ENCODE measurements around the gene KRT82.
"Not testable (repeated sequence)": the region's sequence is repeated elsewhere in the genome, so short reads cannot be mapped to it uniquely, and the experiment has no call there.

The KRT82 gene

DNA sequence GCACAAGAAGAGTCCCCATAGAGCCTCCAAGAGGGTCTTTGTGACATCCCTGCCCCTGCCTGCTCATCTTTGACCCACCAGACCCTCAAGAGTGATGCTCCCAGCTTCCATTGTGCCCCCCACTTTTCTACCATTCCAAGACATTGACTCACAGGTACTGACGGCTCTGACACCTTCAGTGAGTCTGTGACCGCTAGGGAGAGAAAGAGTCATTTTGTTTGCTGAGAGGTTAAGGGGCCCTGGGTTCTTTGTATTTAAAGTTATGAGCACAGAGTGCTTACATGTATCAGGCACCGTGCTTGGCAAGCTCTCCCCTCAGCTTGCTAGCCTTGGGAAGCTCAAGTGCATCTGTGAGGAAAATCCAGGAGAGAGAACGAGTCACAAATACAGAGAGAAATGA is 7.1 kb upstream of the KRT82 start:
- DNase-seq = no peak

DNA sequence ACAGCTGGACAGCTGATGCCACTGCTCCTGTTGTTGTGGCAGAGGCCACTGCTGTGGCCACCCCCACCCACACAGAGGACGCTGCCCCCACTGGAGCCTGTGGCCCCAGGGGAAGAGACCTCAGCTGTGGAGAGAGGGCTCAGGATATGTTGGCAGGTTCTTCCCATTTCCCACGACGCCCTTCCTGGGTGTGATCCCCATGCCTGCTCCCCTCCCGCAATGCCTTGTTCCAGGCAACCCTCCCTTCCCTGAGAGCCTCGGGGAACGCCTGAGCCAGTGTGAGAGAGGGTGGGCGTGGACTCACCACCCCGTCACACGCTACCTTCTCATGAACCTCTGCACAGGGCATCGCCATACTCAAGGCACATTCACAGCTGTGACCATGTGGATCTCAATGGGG is 5.7 kb upstream of the KRT82 start:
- DNase-seq = no peak

DNA sequence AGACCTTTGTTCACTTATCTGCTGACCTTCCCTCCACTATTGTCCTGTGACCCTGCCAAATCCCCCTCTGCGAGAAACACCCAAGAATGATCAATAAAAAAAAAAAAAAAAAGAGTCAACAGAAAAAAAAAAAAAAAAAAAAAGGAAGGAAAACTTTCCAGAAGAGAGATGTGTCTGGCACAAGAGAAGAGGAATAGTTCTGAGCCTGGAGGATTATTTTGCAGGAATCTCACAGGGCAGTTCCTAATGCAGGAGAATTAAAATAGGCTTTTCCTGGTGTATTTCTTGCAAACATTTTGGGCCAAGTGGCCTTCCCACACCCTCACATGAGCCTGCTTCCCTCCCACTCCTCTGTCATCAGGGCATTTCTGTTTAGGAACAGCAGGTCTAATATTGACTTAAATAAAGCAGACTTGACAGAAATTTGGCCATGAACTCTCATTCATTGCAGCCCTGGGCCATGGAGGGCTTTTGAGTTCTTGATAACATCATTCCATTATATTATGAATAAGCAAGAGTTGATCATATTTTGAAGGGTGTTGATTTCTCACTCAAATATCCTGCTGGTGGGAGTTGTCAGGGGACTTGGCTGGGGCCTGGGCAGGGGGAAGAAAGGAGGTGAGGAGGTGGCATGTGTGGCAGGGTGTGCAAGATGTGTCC is 4.6 kb upstream of the KRT82 start:
- not testable (repeated sequence) for DNase-seq

DNA sequence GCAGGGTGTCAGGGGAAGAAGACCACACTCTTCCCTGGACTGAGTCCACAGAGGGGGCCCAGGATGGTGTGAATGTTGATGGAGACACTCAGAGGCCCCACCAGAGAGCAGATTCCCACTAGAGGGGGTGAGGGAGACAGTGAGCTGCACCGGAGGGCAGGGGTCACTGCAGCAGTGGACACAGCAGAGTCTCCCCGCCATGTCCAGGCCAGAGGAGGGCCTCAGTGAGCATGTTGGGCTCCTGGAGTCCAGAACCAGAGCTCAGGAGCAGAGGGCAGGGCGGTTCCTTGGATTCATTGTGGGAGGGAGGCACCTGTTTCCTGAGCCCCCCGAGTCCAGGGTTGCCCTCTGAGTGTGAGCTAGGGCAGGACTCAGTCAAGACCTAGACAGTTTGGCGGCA is 1.8 kb upstream of the KRT82 start:
- DNase-seq = no peak

DNA sequence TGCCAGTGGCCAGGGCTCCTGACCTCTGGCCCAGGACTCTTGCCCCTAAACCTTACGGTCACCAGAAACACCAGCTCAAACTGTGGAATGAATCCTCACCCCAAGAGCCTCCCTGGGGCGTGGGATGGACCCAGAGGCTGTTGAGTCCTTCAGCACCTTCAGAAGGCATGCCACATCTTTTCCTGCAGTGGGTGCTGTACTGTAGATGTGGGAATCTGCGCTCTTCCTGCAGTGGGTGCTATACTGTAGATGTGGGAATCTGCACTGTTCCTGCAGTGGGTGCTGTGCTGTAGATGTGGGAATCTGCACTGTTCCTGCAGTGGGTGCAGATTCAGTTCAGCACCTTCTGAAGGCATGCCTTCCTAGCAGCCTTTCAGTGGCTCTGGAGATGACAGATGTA is 1.2 kb downstream of the KRT82 start:
- no peak for DNase-seq

DNA sequence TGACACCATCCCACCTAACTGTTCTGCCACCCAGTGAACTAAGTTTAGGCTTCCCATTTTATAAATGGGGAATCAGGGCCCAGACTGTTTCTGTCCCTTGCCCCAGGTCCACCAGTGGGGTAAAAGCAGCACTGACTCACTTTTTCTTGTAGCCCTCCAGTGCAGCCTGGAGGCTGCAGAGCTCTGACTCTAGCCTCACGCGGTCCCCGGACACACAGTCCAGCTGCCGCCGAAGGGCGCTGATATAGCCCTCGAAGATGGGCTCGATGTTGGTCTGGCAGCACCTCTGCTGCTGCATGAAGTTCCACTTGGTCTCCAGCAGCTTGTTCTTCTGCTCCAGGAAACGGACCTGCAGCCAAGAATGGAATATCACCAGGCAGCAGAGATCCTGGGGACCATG is 2.6 kb downstream of the KRT82 start:
- DNase-seq = no peak

DNA sequence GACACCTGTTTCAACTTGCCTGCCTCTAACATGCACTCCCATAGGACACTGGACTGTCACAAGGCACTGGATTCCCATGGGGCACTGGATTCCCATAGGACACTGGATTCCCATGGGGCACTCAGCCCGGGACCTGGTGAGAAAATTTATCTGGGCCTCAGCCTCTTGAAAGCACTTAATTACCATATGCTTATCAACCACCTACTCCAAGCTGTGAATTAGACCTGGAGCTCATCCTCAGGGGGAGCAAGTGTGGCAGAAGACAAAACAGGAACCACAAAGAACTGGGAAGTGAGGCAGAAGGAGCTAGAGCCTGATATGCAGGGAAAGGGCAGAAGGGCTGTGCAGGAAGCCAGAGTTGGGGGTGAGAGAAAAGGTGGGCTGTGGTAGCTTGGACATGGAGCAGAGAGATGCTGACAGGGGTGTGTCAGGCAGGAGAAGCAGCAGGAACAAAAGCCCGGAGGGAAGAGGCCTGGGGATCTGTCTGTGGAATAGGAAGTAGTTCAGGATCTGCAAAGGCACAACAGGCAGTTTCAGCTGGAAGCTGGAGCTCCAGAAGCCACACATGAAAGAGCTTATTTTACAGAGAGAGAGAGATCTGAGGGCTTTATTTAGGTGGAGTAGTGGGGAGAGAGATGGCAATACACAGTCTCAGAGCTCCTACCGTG is 3.1 kb downstream of the KRT82 start:
- peak in 1 of 51 donors; percentile 1 for DNase-seq

DNA sequence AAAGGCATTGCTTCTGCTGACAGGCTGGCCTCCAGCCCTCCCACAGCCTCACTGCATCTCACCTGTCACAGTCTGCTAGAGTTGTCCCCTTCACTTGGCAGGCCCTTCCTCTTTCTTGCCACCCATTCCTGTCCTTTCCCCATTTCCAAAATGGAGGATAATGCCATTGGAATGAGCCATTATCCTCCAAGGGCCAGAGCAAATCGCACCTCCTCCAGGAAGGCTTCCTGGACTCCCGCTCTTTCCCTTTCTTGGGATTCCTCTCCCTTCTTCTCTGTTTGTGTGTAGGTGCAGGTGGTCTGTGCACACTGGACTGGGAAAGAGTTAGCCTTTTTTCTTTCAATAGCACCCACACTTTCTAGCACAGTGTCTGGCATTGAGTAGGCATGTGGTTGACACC is 3.8 kb downstream of the KRT82 start:
- no peak for DNase-seq

DNA sequence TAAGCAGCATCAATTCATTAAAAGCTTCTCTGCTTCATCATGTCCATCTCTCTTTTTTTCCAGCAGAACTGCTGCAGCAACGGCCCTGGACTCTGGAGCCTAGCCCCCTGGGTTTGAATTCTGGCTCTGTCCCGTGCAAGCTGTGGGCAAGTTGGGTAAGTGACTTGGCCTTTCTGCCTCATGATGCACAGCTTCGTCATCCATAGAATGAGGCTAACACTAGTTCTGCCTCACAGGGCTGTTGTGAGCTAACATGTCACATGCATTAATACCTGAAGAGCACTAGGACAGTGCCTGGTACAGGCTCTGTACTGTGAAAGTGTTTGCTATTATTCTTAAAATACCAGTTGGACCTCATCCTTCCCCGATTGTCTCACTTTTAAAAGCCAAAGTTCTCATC is 4.2 kb downstream of the KRT82 start:
- DNase-seq = no peak

DNA sequence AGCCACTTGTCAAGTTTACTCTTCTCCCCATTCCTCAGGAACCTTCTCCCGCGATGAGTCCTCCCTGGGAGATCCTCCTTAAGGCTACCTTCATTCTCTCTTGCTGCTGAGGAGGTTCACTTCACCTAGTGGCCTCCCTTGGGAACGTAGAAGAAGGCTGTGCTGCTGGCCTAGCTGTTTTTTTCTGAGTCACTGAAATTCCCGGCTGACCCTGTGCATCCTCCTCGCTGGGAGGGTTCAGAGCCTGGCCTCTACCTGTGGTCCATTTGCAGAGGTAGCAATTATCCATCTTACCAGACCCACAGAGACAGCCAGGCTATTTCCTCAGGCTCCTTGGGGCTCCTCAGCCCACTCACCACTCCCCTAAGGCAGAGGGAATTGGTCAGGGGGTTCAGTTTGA is 4.6 kb downstream of the KRT82 start:
- DNase-seq = no peak

DNA sequence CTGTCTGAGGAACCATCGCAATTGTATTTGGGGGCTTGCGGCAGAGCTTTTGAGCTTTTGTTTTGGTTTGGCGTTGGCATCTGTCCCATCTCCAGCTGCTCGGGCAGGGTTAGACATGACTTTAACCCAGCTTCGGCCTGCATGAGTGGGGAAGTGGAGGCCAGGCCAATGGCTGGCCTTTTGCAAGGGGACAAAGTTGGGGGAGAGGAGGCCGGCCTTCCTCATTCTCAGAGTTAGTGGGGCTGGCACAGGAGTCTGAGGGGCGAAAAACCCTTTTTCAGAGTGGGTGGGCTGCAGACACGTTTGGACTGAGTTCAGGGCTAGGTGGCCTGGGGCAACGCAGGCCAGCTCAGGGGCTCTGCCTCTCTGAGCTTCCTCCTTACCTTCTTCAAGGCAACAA is 5.2 kb downstream of the KRT82 start:
- no peak for DNase-seq

DNA sequence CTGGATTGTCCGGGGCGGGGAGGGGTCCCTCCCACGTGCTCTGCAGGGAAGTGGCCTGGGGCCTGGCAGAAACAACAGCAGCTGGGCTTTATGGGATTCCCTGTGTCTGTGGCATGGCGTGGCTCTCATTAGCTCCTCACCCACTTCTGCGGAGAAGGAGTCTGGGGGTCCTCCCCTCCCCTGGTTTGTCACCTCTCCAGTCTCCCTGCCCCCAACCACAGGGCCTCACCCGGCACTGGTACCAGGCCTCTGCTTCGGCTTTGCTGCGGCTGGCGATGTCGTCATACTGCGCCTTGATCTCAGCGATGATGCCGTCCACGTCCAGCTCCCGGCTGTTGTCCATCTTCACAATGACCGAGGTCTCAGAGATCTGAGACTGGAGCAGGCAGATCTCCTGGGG is 6.4 kb downstream of the KRT82 start:
- DNase-seq = no peak

DNA sequence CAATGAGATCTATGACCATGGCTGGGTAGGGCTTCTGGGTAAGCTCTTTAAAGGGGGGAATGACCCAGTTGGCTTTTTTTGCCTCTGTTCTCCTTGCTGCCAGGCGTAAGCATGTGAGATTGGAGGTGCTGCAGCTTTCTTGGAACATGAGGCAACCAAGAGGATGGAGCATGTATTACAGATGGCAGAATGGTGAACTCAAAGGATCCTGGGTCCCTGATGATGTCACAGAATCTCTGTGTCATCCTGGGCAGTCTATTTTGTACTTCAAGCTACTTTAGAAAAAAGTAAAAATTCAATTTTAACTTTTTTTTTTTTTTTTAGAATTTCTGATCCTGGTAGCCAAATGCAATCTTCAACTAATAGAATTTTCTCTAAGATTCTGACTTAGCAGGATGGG is 8.0 kb downstream of the KRT82 start:
- no peak for DNase-seq

DNA sequence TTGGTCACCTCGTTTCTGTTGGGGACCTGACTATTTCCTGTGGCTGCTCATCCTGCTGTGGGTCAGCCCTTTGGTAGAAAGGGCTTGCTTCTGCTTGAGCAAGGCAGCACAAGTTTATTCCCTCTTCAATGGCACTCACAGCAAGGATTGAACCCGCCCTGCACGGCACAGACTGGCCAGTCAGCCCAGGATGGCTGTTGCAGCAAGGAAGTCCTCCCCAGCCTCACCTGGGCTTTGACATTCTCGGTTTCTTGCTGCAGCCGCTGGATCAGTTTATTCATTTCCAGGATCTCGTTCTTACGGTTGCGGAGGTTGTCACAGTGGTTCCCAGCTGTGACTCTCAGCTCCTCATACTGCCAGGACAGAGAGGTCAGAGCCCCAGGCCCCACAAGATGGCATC is 9.5 kb downstream of the KRT82 start:
- no peak for DNase-seq

DNA sequence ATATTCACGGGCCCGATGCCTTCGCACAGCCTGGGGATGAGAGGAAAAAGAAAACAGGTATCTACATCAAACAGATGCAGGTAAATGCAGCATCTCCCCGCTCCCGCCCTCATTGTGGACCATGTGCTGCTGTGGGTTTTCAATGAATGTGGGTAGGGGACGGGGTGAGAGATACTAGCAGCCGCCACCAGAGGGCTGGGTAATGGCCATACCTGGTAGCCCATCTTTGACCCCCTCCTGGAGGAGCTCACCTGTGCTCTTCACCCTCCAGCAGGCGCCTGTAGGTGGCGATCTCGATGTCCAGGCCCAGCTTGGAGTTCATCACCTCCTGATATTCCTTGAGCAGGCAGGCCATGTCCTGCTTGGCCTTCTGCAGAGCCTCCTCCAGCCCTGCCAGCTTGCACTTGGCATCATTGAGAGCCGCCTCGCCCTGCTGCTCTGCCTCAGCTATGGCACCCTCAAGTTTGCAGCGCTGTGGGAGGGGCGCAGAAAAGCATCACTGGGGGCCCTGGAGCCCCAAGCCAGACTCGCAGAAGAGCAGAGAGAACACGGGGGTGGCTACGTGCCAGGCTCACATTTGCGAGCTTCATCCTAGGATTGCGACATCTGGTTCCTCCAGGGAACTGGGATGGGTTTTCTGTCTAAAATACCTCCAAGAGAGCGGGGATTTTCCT is 10.2 kb downstream of the KRT82 start:
- DNase-seq = no peak

DNA sequence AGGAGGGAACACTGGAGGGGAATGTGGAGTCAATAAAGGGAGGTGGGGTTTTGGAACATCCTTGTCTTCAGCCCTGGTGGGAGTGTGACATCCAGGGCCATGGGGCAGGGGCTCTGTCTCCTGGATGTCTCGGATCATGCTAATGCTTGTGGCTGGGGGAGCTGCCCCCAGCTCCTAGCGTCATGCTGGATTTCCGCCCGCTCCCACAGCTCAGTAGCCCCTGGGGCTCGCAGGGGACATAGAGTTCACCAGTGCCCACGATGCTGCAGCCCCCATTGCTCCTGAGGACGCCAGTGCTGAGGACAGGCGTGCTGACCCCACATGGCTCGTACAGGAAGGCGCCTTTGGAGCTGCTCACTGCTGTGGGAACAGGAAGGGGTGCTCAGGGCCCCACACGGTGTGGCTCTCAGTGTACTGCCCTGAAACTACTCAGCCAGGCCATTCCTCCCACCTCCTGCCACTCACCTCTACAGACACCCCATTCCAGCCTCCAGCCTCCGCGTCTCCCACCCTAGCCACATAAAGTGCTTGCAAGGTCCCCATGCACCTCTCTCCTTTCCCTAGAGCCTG is 11.2 kb downstream of the KRT82 start:
- no peak for DNase-seq

DNA sequence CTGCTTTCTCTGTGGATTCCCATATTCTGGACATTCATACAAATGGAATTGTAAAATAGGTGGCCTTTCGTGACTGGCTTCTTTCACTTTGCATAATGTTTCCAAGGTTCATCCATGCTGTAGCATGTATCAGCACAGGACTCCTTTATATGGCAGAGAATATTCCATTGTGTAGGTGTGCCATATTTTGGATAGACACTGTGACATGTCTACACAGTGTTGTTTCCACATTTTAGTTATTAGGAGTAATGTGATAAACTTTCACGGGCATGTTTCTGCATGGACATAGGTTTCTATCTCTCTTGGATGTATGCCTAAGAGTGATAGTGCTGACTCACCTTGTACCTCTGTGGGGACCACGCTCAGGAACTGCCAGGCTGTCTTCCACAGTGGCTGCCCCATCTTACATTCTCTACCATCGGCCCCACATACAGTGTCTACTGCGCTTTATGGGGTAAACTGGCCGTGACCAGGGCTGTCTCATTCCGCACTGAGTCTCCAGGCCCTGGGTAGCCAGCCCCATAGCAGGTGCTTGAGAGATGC is 13.6 kb downstream of the KRT82 start:
- no peak for DNase-seq

DNA sequence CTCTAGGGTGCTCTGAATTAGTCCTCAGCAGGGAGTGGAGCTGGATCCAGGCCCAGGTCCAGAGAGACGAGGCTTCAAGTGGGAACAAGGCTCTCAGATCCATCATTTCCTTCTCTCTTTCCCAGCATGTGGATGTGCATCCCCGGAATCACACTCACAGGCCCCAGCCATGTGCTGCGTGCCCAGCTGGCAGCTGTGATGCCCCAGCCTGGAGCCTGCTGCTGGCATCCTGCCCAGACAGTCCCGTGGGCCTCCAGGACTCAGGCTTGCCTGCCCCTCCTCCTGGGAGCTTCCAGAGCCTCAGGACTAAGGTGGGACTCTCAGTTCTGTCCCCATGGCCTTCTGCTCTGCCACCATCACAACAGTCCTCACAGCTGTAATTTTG is 14.5 kb downstream of the KRT82 start:
- peak in 44 of 51 donors; percentile 5 to 81 (median 47) for DNase-seq

DNA sequence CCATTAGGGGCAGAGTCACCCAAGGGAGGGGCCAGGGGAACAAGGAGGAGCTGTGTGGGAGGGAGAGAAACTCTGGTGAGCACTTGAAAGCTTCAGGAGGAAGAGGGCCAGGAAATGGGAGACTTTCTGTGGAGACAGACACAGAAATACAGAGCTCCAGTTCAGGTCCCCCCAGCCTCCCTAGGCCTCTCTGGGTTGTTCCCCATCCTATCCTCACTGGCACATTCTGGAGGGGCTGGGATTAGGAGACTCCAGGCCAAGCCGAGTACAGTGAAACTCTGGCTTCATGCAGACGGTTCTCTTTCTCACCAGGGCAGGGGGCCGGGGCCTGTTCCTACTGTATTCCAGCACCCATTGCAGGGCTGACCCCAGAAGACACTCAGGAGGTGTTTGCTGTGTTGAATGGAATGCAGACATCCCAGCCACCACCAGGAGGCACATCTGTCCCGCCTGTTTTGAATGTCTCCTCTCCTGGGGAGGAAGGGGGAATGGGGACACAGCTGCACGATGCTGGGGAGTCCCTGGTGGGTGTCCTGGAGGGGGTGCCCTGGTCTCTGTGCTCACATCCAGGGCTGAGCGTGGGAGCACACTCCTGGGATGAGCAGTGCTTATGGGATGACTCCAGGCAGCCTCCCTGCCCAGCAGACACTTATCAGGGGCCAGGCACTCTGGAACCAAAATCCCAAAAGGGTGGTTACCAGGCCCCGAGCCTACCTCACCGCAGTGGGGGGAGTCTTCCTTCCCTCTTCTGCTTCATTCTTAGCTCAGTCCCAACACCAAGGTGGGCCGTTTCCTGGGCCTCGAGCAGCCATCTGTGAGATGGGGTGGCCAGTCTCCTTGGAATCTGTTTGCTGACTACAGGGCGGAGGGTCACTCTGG is 15.2 kb downstream of the KRT82 start:
- DNase-seq = peak in 4 of 51 donors; percentile 5 to 17 (median 12)

DNA sequence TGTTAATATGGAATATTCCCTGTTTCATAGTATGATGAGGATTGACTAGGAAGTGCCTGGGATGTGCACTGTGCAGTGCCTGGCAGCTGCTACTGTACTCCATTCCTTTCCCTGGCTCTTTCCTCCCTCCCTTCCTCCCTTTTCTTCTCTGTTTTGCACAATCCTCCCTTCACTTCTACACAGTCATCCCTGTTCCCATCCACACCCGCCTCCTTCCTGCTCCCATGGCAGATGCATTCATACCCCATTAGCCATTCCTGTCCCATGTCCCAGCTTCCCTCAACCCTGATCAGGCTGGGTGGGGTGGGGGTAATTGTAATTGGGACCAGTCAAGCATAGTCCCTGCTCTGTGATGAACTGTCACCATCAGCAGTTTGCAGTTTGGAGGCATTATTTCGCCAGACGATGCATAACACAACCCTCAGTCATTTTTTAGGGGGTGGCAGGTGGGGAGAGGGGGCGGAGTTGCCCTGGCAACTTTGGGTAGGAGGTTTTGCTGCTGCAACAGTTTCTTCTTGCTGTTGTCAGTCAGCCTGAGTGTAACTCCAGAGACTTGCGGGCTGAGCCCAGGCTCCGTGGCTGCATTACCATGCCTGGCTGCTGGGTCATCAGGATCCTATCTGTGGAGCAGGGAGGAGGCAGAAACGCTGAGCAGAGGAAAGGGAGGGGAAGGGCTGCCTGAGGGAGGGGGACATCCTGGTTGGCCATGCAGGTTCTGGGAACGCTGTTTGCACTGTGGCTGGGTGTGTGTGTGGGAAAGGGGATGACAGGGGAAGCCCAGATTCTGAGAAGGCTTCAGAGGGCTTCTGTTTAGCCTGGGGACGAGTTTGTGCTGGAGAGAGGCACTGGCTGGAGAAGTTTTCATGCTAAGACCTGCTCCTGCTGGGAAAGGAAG is 16.6 kb downstream of the KRT82 start:
- peak in 5 of 51 donors; percentile 7 to 78 (median 33) for DNase-seq
